Measurements from ENCODE around the gene PRKCE.

Gene PRKCE

DNA sequence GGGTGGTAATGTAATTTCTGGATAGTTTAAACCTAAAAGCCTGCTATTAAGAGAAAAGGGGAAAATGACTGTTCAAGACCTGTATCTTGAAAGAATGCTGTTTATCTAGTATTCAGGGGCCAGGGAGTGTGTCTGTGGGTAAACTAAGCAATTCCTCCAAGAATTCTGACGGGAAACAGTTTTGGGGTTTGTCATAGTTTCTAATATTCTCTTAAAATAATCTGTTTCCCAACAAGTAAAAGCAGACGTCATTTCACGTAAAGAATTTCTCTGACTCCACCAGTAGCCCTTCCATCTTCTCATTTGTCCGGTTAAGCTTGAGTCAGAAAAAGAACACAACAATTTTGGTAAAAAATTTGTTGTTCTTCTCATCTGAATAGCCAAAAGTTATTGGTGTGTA, 413.7 kb downstream of the PRKCE start:
- H3K36me3 ChIP-seq, result no peaks in the 10 kb centered on the region
- no peaks in the 10 kb centered on the region for H3K27me3 ChIP-seq
- no peak overlapping the region for H3K27ac ChIP-seq
- peaks cover 0 to 12% (median 7%) of the 10 kb centered on the region in 4 donors for H3K4me1 ChIP-seq
- intact Hi-C loops (cut with DNase I; ENCODE audit: low total_unique reads), result no loop called here
- no peaks in the 10 kb centered on the region for H3K9me3 ChIP-seq
- no peak for TF ChIP-seq CTCF (IDR thresholded peaks at IDR 0.05)
- DNase-seq, result no peak
- H3K4me3 ChIP-seq, result no peak overlapping the region

- no peaks in the 10 kb centered on the region for H3K27me3 ChIP-seq
- no peak overlapping the region for H3K4me3 ChIP-seq
- intact Hi-C loops (cut with DNase I; ENCODE audit: low total_unique reads), result no loop called here
- no peaks in the 10 kb centered on the region for H3K36me3 ChIP-seq
- H3K9me3 ChIP-seq, result no peaks in the 10 kb centered on the region
- no peak for TF ChIP-seq CTCF (IDR thresholded peaks at IDR 0.05)
- H3K4me1 ChIP-seq, result peaks cover 0 to 12% (median 7%) of the 10 kb centered on the region in 4 donors
- DNase-seq, result no peak
- H3K27ac ChIP-seq, result no peak overlapping the region
Observed at GRCh38 chr2:46066116-46066515, 414.6 kb downstream of the PRKCE start.

DNA sequence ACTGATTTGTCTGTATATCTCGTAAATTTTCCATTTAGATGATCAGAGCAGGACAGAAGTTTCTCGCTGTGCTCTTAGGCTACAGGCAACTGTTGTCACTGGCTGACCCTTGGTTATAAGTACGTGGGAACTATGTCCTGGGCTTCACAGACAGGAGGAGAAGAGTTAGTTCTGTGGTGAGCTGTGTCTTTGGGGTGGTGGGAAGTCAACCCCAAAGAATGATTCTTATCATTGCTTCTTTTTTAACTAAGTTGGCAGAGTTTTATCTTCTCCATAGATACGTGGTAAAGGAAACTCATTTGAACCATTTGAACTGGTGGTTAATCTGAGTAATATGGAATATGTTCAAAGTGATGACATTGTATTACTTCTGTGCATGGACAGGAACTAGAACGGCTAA, 415.1 kb downstream of the PRKCE start:
- no peak for TF ChIP-seq CTCF (IDR thresholded peaks at IDR 0.05)
- Histone ChIP-seq H3K27ac (no peak overlapping the region), H3K36me3 (no peaks in the 10 kb centered on the region), H3K9me3 (no peaks in the 10 kb centered on the region), H3K4me3 (no peak overlapping the region), H3K27me3 (no peaks in the 10 kb centered on the region), H3K4me1 (peaks cover 0 to 12% (median 7%) of the 10 kb centered on the region in 4 donors)
- intact Hi-C loops (cut with DNase I; ENCODE audit: low total_unique reads), result no loop called here
- no peak for DNase-seq

GRCh38 chr2:46067062-46067461, 415.6 kb downstream of the PRKCE start:
- no peaks in the 10 kb centered on the region for H3K36me3 ChIP-seq
- no peak overlapping the region for H3K4me3 ChIP-seq
- no peak for TF ChIP-seq CTCF (IDR thresholded peaks at IDR 0.05)
- no peaks in the 10 kb centered on the region for H3K27me3 ChIP-seq
- peaks cover 0 to 12% (median 7%) of the 10 kb centered on the region in 4 donors for H3K4me1 ChIP-seq
- no peak overlapping the region for H3K27ac ChIP-seq
- H3K9me3 ChIP-seq, result no peaks in the 10 kb centered on the region
- no peak for DNase-seq
- intact Hi-C loops (cut with DNase I; ENCODE audit: low total_unique reads), result no loop called here

DNA sequence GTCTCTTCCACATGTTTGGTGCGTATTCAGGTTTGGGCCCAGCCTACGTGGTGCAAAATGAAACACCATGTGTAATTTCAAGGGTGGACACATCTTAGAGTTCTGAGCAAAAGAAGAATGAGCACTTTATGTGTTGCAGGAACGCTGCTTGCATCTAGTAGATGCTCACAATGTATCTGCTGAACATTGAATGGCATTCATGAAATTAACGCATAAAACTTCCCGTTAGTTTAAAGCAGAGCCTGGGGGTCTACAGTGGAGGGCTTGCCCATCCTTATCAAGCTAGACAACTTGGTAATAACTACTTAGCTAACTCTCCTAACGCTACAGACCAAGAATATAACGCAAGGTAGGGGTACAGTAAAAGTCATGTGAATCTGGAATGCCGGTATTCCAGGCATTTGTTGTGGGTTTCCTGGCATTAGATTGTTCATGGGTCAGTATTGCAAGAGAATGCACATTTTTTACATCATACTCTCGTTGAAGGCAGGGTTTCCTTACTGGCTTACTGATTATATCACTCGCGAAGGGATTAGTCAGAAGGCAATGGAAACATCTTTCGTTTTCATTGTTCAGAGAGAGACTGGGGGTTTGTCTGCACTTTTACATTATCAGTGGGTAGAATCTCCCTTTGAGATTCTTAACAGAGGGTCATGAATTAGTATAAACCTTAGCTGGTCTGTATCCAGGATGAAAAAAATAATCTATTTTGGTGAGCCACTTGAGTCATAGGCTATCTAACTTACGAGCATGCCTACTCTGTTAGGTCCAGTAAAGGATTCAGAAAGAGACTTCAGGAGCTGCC, 416.2 kb downstream of the PRKCE start:
- peaks cover 0 to 9% (median 6%) of the 10 kb centered on the region in 4 donors for H3K4me1 ChIP-seq
- H3K4me3 ChIP-seq, result no peak overlapping the region
- intact Hi-C loops (cut with DNase I; ENCODE audit: low total_unique reads), result no loop called here
- H3K36me3 ChIP-seq, result no peaks in the 10 kb centered on the region
- no peak for DNase-seq
- H3K9me3 ChIP-seq, result no peaks in the 10 kb centered on the region
- H3K27ac ChIP-seq, result no peak overlapping the region
- no peak for TF ChIP-seq CTCF (IDR thresholded peaks at IDR 0.05)
- H3K27me3 ChIP-seq, result no peaks in the 10 kb centered on the region
